HK-2 (cell line): ENCODE data around the gene ASRGL1.
A peak's percentile ranks its signal among the peaks of the same experiment; 100 is the strongest.
"Not testable (repeated sequence)": the region's sequence is repeated elsewhere in the genome, so short reads cannot be mapped to it uniquely, and the experiment has no call there.

ENCODE experiments used
- DNase-seq: peaks from one replicate; pipeline ENCODE4 v3.0.0-alpha.2; 2018; ENCODE audit not compliant: unreplicated experiment

ASRGL1 gene

DNA sequence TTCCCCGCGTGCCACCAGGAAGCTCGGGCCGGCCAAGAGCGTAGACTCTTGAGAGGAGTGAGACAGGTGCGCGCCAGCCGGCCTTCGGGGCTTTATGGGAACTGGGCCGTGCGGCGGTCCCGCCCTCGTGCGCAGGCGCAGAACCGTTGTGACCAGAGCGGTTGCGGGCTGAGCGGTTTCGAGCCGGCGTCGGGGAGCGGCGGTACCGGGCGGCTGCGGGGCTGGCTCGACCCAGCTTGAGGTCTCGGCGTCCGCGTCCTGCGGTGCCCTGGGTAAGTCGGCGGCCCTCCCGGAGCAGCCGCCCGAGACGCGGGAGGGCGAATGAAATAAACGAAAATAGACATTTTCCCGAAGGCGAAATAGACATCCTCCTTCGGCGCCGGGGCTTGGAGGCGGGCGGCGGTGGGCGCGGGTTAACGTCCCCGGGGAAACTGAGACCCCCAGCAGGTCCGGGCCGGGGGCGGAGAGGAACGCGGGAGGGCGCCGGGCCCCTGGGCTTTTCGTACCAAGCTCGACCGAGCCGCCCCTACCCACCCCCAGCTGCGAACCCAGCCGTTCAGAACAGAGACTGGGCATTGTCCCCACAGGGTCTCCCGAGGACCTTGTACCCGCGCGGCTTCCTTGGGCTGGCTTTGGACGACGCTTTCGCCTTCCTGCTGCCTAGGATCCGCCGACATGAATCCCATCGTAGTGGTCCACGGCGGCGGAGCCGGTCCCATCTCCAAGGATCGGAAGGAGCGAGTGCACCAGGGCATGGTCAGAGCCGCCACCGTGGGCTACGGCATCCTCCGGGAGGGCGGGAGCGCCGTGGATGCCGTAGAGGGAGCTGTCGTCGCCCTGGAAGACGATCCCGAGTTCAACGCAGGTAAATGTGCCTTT lies at the start of gene ASRGL1:
ASRGL1 (plus strand) TSS at position 146 of the 879 bp plus-strand sequence; CDS start at position 676, 530 bp downstream.
- peak; percentile 75 for DNase-seq

DNA sequence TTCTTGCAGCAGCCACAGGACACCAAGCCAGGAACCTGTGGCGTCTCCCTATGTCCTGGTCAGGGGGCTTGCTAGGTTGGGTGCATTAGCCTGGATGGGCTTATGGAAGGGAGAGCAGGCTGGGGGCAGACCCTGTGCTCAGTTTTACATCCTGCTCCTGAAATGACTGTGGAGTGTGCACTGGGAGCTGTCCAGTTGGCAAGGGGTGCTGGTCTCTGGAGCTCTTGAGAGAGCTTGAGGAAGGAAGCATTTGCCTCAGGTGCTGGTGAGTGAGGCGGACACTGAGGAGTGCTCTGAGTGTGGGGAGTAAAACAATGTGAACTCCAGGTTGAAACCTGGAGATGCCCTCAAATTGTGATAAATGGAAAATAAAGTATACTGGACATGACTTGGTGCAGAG lies 41.7 kb upstream of the ASRGL1 start:
- DNase-seq = no peak

DNA sequence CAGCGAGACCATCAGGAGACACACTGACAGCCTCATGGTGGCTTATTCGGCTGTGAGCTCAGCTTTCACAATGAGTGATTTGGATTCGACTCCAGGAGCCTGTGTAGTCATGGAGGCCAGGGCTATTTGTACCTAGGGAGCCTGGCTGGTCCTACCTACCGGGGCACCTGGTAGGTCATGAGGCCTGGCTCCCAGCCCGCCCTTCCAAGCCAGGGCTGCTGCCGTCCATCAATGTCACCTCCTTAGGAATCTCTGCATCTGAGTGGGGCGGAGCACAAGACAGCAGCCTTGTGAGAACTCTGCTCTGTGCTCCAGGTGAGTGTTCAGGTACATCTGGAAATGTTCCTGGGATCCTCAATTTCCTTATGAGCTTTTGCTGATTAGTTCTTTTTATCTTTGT lies 38.3 kb upstream of the ASRGL1 start, which contains the start of gene SCGB1D4:
SCGB1D4 (minus strand) TSS at position 101 of the 400 bp plus-strand sequence; CDS start at position 36, 65 bp downstream.
- DNase-seq = no peak

DNA sequence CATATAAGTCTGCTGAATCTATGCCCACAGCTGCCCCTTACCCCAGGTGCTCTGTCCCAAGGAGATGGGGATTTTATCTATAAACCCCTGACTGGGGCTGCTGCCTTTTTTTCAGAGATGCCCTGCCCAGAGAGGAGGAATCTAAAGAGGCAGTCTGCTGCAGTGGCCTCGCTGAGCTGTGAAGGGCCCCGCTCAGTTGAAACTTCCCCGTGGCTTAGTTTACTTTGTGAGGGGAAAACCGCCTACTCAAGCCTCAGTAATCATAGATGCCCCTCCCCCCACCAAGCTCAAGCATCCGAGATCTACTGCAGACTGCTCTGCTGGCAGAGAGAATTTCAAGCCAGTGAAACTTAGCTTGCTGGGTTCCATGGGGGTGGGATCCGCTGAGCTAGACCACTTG lies 31.0 kb upstream of the ASRGL1 start:
- no peak for DNase-seq

DNA sequence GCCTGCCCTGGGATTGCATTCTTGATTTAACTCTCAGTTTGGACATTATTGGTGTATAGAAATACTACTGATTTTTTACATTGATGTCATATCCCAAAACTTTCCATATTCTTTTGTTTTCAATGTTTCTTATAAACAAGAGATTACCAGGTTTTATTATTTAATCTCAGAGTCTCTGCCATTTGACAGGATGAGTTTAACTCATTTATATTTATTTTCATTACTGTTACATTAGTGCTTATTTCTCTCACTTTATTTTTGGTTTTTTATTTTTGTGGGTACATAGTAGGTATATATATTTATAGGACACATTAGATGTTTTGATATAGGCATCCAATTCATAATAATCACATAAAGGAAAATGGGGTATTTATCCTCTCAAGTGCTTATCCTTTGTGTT lies 29.3 kb upstream of the ASRGL1 start:
- no peak for DNase-seq

DNA sequence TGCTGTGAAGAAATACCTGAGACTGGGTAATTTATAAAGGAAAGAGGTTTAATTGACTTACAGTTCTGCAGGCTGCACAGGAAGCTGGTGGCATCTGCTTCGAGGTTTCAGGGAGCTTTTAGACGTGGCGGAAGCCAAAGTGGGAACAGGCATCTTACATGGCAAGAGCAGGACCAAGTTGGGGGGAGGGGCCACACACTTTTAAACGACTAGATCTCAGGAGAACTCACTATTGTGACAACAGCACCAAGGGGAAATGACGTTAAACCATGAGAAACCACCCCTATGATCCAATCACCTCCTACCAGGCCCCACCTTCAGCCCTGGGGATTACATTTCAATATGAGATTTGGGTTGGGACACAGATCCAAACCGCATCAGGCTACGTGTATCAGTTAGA lies 27.3 kb upstream of the ASRGL1 start:
- no peak for DNase-seq

DNA sequence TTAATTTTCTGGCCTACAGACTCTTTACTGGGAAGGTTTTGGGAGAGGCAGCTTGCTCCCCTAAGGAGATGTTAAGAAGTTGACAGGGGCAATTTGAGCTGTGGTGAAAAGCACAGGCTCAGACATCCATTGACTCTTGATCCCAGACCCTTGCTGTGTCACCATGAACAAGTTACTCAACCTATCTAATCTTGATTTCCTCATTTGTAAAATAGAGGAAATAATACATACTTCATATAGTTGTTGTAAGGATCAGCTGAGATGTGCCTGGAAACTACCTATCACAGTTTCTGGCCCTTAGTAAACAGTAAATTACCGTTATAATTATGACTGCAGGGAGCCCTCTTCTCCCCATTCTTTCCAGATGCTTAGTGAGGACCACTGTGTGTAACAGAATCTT lies 21.8 kb upstream of the ASRGL1 start:
- DNase-seq = no peak

DNA sequence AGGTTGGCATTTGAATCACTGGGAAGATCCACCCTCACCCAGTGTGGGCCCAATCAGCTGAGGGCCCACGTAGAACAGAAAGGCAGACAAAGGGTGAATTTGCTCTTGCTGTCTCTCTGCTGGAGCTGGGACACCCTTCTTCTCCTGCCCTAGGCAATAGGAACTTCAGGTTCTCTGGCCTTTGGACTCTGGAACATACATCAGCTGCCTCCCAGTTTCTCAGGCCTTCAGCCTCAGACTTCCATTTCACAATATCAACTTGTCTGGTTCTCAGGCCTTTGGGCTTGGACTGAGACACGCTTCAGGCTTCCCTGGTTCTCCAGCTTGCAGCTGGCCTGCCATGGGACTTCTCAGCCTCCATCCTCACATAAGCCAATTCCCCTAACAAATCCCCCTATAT lies 14.7 kb upstream of the ASRGL1 start:
- DNase-seq = no peak

DNA sequence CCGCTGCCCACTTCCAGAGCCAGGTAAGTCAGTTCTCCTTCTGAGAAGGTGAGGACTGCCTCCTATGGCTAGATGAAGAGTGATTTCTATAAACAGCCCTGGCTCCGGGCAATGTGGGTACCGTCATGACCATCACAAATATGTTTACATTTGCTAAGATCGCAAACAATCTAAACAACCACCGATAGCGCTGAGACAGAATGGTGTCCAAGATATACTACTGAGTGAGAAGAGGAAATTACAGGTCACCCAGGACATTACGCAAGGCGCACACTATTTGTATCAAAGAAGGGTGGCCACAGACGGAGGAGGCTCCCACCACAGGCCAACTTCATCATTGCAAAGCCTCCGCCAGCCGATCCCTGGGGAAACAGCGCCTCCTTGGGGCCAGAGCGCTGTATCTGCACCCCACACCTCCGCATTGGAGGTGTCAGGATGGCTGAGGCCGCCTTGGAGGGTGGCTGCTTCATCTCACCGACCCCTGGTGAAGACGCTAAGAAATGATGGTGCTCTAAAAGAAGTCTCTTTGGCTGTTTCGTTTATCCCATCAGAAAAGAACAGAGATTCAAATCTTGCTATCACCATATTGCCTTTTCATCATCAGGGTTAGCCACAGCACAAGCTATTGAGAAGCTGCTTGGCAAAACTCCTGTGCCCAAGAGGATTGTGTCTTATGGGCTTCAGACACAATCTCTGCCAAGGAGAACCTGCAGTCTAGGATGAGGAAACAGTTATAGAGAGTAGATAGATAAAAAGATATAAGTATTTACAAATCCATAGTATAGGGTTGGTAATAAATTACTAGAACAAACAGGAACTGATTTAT lies 12.3 kb upstream of the ASRGL1 start:
- peak; percentile 10 for DNase-seq

DNA sequence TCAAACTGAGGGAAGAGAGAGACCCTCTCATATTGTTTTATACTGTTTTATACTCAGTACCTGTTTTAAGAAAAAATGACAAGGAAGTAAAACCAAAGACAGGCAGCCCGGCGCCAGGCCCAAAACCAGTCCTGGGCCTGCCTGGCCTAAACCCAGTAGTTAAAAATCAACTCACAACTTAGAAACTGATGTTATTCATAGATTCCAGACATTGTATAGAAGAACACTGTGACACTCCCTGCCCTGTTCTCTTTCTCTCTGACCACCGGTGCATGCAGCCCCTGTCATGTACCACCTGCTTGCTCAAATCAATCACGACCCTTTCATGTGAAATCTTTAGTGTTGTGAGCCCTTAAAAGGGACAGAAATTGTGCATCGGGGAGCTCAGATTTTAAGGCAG lies 11.5 kb upstream of the ASRGL1 start:
- DNase-seq = not testable (repeated sequence)

DNA sequence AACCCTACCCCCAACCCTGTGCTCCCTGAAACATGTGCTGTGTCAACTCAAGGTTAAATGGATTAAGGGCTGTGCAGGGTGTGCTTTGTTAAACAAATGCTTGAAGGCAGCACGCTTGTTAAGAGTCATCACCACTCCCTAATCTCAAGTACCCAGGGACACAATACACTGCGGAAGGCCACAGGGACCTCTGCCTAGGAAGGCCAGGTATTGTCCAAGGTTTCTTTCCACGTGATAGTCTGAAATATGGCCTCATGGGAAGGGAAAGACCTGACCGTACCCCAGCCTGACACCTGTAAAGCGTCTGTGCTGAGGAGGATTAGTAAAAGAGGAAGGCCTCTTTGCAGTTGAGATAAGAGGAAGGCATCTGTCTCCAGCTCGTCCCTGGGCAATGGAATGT lies 10.5 kb upstream of the ASRGL1 start:
- DNase-seq = not testable (repeated sequence)

DNA sequence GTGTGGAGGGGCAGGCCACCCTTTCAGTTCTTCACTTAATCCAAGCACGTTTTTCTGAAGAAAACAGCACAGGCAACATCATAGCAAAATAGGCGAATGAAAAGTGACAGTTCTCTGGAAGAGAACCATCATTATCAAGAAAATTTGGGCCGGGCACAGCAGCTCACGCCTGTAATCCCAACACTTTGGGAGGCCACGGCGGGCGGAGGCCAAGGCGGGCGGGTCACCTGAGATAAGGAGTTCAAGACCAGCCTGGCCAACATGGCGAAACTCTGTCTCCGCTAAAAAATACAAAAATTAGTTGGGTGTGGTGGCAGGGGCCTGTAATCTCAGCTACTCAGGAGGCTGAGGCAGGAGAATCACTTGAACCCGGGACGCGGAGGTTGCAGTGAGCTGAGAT lies 9.7 kb upstream of the ASRGL1 start:
- not testable (repeated sequence) for DNase-seq

DNA sequence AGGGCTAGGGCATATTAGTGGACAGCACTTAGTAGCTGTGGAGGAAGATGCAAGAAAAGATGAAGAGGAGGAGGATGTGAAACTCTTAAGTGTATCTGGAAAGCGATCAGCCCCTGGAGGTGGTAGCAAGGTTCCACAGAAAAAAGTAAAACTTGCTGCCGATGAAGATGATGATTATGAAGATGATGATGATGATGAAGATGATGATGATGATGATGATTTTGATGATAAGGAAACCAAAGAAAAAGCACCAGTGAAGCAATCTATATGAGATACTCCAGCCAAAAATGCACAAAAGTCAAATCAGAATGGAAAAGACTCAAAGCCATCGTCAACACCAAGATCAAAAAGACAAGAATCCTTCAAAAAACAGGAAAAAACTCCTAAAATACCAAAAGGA lies 6.0 kb upstream of the ASRGL1 start:
- DNase-seq = not testable (repeated sequence)

DNA sequence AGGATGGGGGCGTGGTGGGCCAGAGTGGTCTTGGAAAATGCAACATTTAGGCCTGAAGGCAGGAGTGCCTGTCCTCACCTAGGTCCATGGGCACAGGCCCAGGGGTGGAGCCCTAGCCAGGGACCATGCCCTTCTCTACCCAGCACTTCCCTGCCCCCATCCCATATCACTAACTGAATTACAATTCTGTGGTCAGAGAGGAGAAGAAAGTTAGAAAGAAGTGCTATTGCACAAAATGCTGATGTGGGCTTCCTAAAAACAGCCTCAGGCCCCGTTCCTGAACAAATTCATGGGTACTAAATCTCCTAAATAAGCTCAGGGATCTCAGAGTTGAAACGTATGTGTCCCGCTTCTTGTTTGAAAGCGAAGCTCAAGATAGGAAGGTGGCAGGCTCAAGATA lies 3.5 kb upstream of the ASRGL1 start:
- no peak for DNase-seq

DNA sequence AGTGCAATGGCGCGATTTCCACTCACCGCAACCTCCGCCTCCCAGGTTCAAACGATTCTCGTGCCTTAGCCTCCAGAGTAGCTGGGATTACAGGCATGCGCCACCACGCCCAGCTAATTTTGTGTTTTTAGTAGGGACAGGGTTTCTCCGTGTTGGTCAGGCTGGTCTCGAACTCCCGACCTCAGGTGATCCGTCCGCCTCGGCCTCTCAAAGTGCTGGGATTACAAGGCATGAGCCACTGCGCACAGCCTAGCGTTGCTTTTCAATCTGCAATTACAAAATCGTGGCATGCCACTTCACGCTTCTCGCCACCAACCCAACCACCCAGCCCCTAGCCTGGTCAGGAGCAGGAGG lies 322 bp upstream of the ASRGL1 start:
- not testable (repeated sequence) for DNase-seq

DNA sequence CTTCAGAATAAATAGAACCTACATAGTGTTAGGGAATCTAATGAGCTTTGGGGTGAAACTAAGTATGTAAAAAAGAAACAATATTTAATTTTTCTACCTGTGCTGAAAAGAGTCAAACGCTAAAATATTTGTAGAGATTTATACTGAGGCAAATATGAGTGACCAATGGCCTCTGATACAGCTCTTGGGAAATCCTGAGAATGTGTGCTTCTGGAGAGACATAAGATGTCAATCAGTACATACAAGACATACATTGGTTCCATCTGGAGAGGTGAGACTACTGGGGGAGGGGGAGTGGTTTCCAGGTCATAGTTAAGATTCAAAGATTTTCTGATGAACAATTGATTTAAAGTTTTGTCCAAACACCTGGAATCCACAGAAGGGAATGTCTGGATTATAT lies 970 bp downstream of the ASRGL1 start:
- no peak for DNase-seq

DNA sequence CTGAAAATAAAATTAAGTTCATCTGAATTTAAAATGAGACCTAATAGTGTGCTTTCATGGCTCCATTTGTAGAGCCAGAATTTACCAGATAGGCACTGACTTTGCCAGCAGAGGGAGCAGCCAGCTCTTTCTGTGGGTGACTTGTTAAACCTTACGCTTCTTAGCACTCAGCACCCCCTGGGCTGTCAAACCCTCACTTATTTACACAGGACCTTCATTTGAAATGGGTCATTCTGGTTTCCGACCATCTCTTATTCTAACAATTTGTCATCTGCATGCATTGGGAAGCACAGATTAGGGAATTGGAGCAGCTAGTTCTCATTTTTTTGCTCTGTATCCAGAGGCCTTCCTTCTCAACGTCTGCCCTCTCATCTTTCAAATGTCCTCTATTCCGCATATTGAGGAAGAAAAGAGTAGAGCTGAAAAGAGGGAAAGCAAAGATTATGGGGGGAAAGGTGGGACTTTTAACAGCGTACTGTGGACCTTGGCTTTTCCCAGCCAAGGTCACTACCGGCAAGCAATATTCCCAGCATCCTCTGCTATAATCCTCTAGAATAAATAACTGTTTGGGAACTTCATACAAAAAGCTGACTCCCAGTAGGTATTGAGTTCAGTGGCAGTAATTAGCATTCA lies 3.1 kb downstream of the ASRGL1 start:
- peak; percentile 2 for DNase-seq

DNA sequence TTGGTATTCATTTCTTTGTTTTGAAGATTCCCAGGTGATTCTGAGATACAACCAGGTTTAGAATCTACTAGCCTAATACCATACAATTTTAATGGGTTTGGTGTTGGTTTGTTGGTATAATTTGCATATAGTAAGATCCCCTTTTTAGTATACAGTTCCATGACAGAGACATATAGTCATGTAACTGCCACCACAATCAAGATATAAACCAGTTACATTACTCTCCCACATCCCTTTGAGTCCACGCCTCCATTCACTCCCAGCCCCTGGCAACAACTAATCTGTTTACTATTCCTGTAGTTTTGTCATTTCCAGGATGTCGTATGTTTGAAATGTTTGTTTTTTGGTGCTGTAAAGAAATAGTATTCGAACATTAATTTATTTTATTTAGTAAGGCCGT lies 4.3 kb downstream of the ASRGL1 start:
- no peak for DNase-seq

DNA sequence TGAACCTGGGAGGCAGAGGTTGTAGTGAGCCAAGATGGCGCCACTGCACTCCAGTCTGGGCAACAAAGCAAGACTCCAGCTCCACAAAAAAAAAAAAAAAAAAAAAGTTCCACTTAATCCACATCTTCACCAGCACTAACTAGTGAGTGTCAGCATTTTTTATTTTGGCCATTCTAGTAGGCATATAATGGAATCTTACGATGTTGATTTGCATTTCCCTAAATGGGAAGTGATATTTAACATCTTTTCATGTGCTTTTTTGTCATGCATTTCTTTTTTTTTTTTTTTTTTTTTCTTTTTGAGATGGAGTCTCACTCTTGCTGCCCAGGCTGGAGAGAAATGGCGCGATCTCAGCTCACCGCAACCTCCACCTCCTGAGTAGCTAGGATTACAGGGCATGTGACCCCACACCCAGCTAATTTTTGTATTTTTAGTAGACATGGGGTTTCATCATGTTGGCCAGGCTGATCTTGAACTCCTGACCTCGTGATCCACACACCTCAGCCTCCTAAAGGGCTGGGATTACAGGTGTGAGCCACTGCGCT lies 6.5 kb downstream of the ASRGL1 start:
- DNase-seq = not testable (repeated sequence)

DNA sequence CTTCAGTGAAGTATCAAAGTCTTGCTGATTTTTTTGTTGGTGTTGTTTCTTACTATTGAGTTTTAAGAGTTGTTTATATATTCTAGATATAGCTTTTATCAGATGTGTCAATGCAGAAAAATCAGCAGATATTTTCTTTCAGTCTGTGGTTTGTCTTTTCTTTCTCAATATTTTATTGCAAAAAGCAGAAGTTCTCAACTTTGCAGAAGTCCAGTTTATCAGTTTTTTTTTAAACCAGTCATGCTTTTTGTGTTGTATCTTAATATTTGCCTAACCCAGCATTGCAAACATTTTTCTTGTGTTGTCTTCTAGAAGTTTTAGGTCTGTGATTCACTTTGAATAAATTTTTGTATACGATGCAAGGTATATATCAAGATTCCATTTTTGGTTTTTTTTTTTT lies 7.0 kb downstream of the ASRGL1 start:
- no peak for DNase-seq

DNA sequence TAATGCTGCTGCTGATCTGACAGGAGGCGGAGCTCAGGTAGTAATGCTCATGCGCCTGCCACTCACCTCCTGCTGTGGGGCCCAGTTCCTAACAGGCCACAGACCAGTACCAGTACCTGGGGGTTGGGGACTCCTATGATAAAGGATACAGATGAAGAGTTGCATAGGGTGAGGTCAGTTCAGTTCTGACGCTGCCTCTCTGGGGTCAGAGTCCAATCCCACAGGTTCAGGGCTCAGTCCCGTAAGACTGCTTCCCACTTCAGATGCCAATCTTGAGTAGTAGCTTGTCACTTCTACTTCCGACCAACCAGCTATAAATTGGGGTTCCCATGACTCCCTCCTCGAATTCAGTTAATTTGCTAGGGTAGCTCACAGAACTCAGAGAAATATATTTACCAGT lies 8.6 kb downstream of the ASRGL1 start:
- DNase-seq = no peak
